ENCODE results near the gene IL36G.
"Not testable (repeated sequence)": the region's sequence is repeated elsewhere in the genome, so short reads cannot be mapped to it uniquely, and the experiment has no call there.

Gene IL36G

DNA sequence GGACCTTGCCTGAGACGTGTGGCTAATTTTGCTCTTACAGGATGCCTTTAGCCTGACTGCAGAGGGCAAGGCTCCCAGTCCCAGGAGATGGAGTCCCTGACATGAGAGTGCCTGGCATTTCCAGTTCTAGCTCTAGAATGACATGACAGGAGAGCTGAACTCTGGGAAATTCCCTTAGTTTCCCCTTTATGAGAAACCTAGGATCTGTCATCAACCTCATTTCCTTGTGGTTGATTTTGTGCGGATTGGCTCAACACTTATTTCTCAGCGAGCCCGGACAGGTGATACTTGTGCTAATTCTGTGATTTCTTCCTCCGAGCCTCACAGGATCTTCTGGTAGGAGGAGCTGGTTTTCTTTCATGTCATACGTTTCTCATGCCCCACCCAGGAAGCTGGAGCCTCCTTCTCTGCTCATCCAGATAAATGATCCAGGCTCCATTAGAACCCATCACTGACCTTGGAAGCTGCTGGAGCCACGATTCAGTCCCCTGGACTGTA lies at the start of gene IL36G:
IL36G (plus strand) TSS at position 448 of the 498 bp plus-strand sequence. CDS start 633 bp downstream, outside the sequence.
- DNase-seq (ENCODE audit: low read depth), result no peak

DNA sequence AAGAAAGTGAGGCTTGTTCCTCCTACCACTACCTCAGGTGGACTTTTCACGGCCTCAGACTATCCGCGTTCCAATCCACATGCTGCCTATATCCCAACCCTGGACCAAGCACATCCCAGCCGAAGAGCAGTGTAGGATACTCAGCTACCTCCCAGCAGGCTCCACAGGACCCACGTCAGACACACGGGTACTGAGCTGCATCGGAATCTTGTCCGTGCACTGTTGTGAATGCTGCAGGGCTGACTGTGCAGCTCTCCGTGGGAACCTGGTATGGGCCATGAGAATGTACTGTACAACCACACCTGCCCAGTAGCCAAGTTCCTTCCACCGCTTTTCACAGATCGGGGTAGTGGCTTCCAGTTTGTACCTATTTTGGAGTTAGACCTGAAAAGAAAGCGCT lies 44.5 kb upstream of the IL36G start:
- DNase-seq (ENCODE audit: low read depth), result no peak

DNA sequence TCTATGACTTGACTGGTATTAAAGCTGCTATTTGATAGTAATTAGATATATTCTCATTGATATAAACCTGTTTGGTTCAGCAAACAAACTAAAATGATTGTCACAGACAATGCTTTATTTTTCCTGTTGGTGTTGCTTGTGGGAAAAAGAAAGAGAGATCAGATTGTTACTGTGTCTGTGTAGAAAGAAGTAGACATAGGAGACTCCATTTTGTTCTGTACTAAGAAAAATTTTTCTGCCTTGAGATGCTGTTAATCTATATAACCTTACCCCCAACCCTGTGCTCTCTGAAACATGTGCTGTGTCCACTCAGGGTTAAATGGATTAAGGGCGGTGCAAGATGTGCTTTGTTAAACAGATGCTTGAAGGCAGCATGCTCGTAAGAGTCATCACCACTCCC lies 43.7 kb upstream of the IL36G start:
- not testable (repeated sequence) for DNase-seq (ENCODE audit: low read depth)

DNA sequence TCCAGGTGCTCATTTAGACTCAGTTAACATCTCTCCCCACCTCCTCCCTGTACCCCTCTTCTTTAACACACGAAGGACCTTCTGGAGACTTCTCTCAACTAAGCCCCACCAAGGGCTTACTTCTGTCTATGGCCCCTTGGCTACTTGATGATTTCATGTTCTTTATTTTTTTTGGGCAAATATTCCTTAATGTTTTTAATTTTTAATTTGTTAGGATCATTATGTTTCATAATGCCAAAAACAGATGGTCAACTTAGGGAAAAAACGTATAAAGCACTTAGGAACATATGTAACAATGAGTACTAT lies 40.9 kb upstream of the IL36G start:
- no peak for DNase-seq (ENCODE audit: low read depth)

DNA sequence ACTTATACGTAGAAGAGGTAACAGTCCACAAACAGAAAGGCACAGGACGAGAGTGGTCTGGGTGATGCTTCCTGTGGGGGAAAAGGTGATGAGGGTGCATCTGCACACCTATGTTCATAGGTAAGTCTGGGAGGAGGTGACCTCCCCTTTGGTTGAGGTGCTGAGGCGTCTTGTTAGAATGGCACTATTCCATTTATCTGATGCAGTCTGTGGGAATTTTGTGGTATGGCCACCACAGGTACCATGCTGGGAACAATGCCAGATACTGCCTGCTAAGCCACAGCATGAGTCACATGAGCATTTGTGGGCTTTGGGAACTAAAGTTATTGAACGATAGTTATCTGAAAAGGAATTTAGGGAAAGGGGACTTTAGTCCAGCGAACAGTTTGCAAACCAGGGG lies 38.9 kb upstream of the IL36G start:
- no peak for DNase-seq (ENCODE audit: low read depth)

DNA sequence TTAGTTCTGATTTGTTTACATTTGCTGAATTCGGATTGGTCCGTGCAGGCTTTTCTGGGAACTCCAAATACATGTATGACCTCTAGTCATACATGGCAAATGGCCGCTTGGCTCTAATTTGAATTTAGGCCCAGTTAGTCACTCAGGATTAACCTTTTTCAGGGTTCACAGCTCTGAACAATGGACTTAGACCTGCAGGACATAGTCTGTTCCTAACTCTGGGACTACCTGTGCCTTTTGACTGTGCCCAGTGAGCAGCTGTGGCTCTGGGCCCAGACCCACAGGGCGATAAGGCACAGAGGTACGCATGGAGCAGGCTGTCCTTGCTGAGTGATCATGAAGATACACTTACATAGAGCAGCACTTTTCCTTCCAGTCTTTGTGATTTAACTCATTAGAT lies 38.4 kb upstream of the IL36G start:
- no peak for DNase-seq (ENCODE audit: low read depth)

DNA sequence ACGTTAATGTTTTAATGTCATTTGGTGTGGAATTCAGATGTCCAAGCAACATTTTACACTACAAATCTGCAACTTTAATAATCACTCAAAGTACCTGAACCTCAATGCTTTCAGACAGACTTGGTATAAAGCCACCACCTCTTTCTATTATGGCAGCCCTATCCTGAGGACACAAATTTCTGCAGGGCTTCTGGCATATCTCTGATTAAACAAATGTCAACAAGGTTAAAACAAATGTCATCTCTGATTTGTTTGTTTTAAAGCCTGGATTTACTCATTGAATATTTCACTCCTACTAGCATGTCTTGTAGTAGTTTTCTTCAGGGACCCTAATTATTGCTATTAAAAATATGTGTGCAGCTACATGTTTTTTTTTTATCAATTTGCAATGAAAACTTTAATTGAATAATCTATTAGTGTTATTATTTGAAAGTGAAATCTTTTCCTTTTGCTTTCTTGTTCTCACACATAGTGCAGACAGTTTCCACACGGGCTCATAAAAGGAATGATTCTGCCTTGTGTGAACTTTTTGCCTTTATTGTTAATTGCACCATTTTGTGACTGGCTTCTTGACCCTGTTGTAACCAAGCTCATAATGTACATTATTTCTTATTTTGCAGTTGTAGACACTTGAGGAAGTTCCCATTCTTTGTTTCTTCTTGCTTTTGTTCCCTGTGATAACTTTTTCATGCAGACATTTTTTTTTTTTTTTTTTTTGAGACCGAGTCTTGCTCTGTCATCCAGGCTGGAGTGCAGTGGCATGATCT lies 36.8 kb upstream of the IL36G start:
- DNase-seq (ENCODE audit: low read depth), result no peak

DNA sequence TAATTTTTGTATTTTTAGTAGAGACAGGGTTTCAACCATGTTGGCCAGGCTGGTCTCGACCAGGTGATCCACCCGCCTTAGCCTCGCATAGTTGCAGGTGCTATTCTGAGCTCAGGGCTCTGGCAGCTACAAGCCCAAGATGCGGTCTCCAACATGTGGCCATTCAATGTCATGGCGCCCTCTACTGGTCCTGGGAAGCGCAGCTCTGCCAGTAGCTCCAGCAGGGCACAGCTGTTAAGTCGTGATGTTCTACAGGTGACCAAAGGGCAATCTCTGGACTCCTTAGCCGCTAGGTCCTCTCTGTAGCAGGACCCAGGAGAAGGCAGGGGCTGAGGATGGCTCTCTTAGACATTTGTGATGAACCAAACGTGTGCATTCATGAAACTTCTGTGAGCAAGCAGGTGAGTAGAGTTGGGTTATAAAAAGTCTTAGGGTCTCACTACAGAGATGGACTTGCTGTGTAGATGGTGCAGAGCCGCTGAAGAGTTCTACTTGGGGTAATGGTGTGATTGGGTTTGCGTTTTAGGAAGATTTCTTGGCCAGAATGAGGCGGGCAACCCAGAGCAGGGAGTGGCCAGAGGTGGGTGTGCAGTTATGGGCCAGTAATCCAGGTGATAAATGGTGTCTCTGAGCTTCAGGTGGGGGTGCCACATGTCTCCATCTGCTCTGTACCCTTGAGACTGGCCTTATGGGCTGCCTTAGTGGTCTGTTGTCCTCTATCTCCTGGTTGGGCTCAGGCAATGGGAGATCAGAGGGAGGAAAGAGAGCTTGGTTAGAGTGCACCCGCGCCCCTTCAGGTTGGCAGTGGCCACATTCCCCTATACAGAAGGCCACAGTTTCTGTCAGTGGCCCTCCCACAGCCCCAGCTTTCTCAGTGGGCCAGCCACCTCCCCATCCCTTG lies 35.8 kb upstream of the IL36G start:
- peak; percentile 6 for DNase-seq (ENCODE audit: low read depth)

DNA sequence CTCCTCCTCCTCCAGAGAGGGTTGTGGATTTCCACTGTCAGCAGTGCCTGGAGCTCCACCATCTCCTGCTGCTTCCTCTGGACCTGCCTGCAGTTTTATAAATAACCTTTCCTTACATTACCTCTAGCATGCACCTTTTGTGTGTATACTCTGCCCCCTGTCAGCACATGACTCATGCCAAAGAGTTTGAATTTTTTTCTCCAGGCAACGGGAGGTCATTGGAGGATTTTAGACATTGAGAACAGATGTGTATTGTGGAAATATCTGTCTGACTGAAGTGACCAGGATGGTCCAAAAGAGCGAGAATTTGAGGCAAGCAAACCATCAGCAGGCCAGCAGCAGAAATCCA lies 35.2 kb upstream of the IL36G start:
- DNase-seq (ENCODE audit: low read depth), result no peak

DNA sequence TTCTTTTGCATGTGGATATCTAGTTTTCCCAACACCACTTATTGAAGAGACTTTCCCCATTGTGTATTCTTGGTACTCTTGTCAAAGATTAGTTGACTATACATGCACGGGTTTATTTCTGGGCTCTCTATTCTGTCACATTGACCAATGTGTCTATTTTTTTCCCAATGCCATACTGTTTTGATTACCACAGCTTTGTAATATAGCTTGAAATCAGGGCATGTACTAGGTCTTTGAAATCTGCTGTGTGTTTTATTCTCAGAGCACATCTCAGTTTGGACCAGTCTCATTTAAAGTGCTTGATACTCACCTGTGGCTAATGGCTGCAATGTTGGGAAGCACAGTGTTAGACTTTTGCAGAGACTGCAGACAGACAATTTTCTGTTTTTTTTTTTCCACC lies 32.8 kb upstream of the IL36G start:
- no peak for DNase-seq (ENCODE audit: low read depth)

DNA sequence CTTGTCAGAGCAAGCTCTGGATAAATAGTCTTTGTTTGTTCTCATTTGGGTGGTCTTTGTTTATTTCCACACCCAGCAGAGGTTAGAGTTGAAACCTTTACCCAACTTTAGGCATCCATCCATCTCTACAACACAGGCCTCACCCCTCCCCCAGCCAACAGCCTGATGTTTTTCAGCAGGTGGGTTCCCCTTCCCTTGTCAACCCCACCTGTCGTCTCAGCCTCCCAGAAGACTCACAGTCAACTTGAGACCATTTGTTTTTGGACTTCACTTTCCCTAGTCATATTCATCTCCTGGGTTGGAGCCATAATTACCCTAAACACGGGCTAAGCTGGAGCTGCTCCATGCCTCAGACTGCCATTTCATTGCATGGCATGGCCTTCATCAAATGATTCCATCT lies 31.7 kb upstream of the IL36G start:
- no peak for DNase-seq (ENCODE audit: low read depth)

DNA sequence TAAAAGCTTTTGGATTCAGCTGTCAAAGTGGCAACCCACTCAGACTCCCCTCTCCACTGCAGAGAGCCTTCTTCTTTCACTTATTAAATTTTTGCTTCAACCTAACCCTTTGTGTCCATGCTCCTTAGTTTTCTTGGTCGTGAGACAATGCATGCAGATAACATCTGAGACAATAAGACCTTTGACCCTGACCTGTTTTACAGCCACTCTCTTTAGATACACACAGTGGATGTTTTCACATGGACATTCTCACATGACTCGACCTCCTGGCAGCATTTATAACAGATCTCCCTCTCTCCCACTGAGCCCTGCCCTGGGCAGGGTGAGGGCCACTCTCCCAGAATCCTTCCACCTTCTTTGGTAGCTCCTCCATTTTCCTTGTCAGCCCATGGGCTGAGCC lies 30.4 kb upstream of the IL36G start:
- no peak for DNase-seq (ENCODE audit: low read depth)

DNA sequence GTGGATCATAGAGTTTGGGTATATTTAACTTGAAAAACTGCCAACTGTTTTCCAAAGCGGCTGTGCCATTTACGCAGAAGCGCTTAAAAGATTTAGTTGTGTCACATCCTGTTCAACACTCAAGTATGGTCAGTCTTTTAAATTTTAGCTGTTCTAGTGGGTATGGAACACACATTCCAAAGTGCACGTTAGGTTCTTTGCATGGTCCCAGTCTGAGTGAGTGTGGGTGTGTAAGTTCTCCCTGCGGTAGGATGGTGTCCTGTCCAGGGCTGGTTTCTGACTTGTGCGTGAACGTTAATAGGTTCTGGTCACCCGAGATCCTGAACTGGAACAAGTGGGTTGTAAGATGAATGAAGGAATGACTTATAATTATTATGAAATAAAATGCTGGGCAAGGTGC lies 28.4 kb upstream of the IL36G start:
- DNase-seq (ENCODE audit: low read depth), result no peak

DNA sequence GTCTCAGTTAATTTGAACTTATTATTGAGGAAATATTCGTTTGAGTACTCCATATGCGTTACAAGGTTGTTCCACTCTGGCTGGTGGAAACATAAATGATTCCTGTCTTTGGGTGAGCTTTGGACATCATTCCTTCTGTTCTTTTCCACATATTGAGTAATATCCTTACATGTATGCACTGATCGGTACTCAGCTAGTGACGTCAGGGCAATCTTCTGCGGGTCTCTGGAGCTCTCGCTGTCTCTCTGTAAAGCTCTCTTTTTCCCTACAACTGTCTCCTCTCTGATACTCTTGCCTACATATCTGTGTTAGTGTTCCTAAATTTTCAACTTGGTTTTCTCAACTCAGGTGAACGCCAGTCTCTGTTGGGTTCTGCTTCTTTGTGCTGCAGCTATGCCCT lies 23.4 kb upstream of the IL36G start:
- no peak for DNase-seq (ENCODE audit: low read depth)

DNA sequence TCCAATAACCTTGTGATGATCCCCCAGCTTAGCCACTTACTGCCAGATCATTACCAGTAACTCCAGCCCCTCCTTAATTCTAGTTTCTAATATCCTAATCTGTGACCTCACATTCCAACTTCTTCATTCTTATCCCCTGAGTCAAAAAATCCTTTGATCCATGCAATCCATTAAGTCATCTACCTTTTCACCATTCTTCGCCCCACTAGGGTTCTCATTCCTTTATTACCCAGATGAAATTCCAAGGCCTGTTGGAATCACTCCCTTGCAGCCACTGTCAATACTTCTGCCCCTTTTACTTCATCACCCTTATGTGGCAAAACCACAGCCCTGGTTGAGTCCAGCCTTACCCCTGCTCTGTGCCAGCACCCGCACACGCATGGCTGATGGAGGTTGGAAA lies 20.3 kb upstream of the IL36G start:
- no peak for DNase-seq (ENCODE audit: low read depth)

DNA sequence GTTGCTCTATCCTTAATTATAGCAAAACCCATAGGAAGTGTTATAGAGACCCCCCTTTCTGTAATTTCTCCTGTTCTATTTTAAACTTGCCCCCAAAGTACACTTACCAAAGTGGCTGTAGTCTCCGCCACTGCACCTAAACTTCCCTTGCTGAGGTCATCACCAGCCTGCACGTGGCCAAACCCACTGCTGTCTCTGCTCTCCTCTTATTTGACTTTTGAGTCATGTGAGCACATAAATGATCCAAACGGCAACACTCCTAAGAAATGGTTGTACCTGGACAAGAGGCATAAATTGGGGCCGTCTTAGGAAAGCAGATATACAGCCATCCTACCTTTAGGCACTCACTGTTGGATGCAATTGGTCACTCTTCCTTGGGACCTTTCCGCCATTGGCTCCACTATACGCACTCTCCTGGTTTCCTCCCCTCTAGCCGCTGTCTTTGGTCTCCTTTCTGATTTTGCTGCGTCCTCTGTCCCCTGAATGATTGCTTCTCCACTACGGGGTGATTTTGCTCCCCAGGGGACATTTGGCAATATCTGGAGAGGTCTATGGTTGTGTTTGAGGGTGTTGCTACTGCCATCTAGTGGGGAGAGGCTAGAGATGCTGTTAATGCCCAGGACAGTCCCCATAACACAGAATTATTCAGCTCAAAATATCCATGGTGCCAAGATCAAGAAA lies 19.2 kb upstream of the IL36G start:
- peak; percentile 1 for DNase-seq (ENCODE audit: low read depth)

DNA sequence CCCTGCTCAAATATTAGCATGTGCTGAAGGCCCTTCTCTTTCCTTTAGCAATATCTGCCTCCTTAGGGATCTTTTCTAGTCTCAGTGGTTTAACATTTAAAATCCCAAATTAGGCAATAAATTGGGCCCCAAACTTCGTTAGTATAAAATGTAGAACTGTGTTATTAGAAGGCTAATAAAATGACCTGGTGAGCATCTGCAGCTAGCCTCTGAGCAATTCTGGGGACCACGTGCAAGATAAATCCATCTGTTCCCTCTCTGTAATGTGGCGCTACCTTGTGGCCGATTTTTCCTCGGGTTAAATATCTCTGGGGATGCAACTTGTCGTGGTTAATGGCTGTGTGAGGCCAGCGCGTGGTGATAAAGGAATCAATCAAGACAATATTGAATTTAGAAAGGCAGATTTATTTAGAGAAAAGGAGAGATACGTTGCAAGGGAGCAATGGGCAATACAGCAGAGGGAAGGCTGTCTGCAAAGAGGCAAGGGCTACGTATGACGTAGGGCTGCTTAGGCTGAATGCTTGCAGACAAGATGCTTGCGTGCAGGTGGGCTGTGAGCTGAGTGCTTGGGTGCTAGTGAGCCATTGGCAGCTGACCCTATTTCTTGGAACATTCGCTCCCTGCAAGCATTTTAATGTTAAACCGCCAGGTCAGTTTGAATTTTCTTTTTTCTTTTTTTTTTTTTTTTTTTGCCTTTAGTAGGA lies 18.5 kb upstream of the IL36G start:
- DNase-seq (ENCODE audit: low read depth), result no peak

DNA sequence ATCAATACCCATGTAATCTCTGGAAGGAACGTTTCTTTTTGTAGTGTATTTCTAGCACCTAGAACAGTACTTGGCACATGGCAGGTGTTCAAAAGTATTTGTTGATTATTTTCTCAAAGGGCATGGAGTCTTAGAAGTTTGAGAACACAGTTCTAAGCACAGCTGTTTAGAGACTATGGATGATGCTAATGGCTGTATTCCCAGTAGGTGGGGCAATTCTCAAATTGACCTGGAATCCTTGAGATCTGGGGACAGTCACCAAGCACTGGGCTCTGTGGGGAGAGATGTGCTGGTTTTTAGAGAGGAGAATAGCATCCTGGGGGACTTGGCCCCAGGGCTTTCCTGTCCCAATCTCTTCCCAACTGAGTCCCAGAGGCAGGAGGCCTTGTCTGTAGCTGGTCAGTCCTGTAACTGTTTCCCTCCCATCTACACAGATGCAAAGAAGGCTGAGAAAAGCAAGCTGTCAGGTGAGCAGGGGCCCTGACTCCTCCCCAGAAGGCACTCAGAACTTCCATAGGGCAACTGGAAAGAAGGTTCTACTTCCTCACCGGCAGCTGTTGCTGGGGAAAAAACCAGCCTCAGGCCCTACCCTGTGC lies 17.5 kb upstream of the IL36G start:
- no peak for DNase-seq (ENCODE audit: low read depth)

DNA sequence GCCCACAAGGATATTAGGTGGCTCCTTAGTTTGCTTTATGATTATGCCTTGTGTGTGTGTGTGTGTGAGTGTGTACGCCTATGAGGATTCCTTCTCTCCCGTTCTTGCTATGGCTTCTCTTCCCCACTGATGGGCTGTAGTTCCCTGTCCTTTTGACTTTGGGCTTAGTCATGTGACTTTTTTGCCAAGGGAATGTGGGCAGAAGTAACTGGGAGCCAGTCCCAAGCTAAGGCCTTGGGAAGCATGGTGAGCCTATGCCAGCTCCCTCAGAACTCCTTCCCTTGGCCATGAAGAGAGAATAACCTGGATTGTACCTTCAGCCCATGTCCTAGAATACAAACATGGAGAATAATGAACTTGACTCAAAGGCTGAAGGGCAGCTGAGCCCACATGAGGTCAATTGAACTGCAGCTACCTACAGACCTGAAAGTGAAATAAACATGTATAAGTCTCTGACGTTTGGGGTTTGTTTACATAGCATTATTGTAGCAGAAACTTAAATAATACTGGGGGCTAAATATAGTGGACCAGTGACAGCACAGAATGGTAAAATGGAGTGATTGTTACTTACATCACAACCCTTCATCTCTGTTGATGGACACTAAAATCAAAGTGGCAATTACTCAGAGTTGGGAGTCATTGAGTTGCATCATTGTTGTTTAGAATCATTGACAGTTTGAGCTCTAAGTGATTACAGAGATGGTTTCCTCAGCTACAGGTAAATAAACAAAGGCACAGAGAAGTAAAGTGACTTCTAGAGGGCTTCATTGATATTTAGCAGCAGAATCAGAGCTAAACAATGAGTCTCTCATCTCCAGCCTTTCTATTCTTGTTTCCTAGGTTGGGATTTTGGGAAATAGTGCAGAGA lies 15.3 kb upstream of the IL36G start:
- DNase-seq (ENCODE audit: low read depth), result no peak

DNA sequence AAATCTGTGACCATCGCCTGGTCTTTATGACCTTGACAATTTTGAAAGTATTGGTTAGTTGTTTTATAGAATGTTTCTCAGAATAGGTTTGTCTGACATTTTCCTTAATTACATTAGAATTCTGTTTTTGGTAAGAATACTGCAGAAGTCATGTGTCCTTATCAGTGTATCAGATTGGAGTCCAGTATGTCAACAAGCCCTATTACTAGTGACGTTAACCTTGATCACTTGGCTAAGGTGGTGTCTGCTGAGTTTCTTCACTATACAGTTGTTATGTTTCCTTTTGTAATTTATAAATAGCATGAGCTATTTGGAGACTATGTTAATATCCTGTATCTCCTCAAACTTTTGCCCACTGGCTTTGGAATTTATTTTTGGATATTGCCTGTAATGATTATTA lies 10.8 kb upstream of the IL36G start:
- DNase-seq (ENCODE audit: low read depth), result no peak
